Activated CD8-positive, alpha-beta memory T cell treated with anti-CD3 and anti-CD28 coated beads, Interleukin-2, amount 50 U/mL, for 4 hours (primary cell): ENCODE data around the gene TGM6.

ENCODE experiments used
- DNase-seq: peaks from one replicate; pipeline ENCODE4 v3.0.0-alpha.2; 2020

TGM6 gene

GRCh38 chr20:2365091-2365490 lies 15.6 kb upstream of the TGM6 start:
- no peak for DNase-seq

GRCh38 chr20:2365666-2366065 lies 15.0 kb upstream of the TGM6 start:
- no peak for DNase-seq

- DNase-seq, result no peak
Observed at GRCh38 chr20:2368621-2369020, 12.1 kb upstream of the TGM6 start.

GRCh38 chr20:2373098-2373497 lies 7.6 kb upstream of the TGM6 start:
- no peak for DNase-seq

GRCh38 chr20:2374346-2375125 lies 6.2 kb upstream of the TGM6 start:
- DNase-seq, result no peak

GRCh38 chr20:2378893-2379292 lies 1.8 kb upstream of the TGM6 start:
- no peak for DNase-seq

- DNase-seq, result no peak
Observed at GRCh38 chr20:2379511-2380229, 1.0 kb upstream of the TGM6 start.

- DNase-seq, result no peak
Observed at GRCh38 chr20:2381303-2381702, 602 bp downstream of the TGM6 start.

- DNase-seq, result no peak
Observed at GRCh38 chr20:2382833-2383232, 2.1 kb downstream of the TGM6 start.

GRCh38 chr20:2385026-2385425 lies 4.3 kb downstream of the TGM6 start:
- no peak for DNase-seq

- no peak for DNase-seq
Observed at GRCh38 chr20:2385496-2385895, 4.8 kb downstream of the TGM6 start.

- no peak for DNase-seq
Observed at GRCh38 chr20:2386516-2387179, 5.9 kb downstream of the TGM6 start.

- DNase-seq, result peak; percentile 39
Observed at GRCh38 chr20:2387180-2387577, 6.5 kb downstream of the TGM6 start.

- no peak for DNase-seq
Observed at GRCh38 chr20:2387580-2387979, 6.9 kb downstream of the TGM6 start.

- DNase-seq, result no peak
Observed at GRCh38 chr20:2390951-2391675, 10.4 kb downstream of the TGM6 start.

- DNase-seq, result no peak
Observed at GRCh38 chr20:2394411-2395055, 13.8 kb downstream of the TGM6 start.

GRCh38 chr20:2395136-2395535 lies 14.4 kb downstream of the TGM6 start:
- DNase-seq, result no peak

GRCh38 chr20:2396241-2396814 lies 15.6 kb downstream of the TGM6 start:
- no peak for DNase-seq

- no peak for DNase-seq
Observed at GRCh38 chr20:2397091-2397490, 16.4 kb downstream of the TGM6 start.

- DNase-seq, result no peak
Observed at GRCh38 chr20:2397595-2398145, 17.0 kb downstream of the TGM6 start.

GRCh38 chr20:2398449-2398848 lies 17.7 kb downstream of the TGM6 start:
- no peak for DNase-seq

- DNase-seq, result no peak
Observed at GRCh38 chr20:2399390-2399789, 18.7 kb downstream of the TGM6 start.
